C4-2B (cell line): ENCODE data around the gene ANXA2.

Experiments
- CTCF ChIP-seq: fragments of 450-650 bp; conservative IDR thresholded peaks from 2 replicates; pipeline ENCODE4 v1.5.1; 2017; ENCODE audit warnings: mild to moderate bottlenecking
- ZFX ChIP-seq: fragments of 450-650 bp; IDR thresholded peaks from 2 replicates; pipeline ENCODE4 v1.6.1; 2017

GRCh38 chr15:60423537-60423936 is 25.8 kb upstream of the ANXA2 start:
- no peak for TF ChIP-seq CTCF
- TF ChIP-seq ZFX = no peak
